Measurements from ENCODE around the gene PAK2. TPM values are rescaled to one million over a fixed set of nuclear protein-coding genes. Genes with fewer than 3 reads are reported as not detected.

Gene PAK2
- total RNA-seq, 2 experiments from 2014 or later: 79.4 to 81.2 TPM

DNA sequence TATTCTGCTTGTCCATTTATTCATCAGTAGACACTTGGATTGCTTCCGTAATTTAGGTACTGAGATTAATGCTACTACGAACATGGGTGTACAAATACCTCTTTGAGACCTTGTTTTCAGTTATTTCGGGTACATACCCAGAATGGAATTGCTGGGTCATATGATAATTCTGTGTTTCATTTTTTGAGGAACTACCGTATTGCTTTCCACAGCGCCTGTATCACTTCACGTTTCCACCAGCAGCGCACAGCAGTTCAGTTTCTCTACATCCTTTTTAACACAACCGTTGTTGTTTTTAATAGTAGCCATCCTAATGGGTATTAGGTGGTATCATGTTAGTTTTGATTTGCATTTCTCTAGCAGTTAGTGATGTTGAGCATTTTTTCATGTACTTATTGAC lies 9.5 kb downstream of the PAK2 start:
- POLR2A ChIA-PET: no interaction called here
- H3K4me1 Mint-ChIP-seq (ENCODE audit: low read depth): peaks cover 56% of the 10 kb centered on the region
- H3K9me3 Mint-ChIP-seq: peaks cover 5% of the 10 kb centered on the region
- CTCF ChIA-PET: interaction anchor here (0.9 kb wide), 1 partner anchor 86 kb away, joined by 3 read pairs; no protein-coding TSS in a partner anchor
- ATAC-seq: no peak
- H3K27ac Mint-ChIP-seq: peak overlapping the region; percentile 11
- TF ChIP-seq, protein P1, sequence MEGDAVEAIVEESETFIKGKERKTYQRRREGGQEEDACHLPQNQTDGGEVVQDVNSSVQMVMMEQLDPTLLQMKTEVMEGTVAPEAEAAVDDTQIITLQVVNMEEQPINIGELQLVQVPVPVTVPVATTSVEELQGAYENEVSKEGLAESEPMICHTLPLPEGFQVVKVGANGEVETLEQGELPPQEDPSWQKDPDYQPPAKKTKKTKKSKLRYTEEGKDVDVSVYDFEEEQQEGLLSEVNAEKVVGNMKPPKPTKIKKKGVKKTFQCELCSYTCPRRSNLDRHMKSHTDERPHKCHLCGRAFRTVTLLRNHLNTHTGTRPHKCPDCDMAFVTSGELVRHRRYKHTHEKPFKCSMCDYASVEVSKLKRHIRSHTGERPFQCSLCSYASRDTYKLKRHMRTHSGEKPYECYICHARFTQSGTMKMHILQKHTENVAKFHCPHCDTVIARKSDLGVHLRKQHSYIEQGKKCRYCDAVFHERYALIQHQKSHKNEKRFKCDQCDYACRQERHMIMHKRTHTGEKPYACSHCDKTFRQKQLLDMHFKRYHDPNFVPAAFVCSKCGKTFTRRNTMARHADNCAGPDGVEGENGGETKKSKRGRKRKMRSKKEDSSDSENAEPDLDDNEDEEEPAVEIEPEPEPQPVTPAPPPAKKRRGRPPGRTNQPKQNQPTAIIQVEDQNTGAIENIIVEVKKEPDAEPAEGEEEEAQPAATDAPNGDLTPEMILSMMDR (IDR thresholded peaks at IDR 0.05): no peak
- H3K36me3 Mint-ChIP-seq (ENCODE audit: low read depth): peaks cover 60% of the 10 kb centered on the region
- intact Hi-C loops (cut with micrococcal nuclease): no loop called here
- H3K4me3 Mint-ChIP-seq: no peak overlapping the region
- no peak for DNase-seq
- no peaks in the 10 kb centered on the region for H3K27me3 Mint-ChIP-seq

GRCh38 chr3:196753201-196753600 lies 13.5 kb downstream of the PAK2 start:
- H3K36me3 Mint-ChIP-seq (ENCODE audit: low read depth): peaks cover 73% of the 10 kb centered on the region
- H3K9me3 Mint-ChIP-seq: peaks cover 19% of the 10 kb centered on the region
- no peak for ATAC-seq
- CTCF ChIA-PET: interaction anchor here (1.1 kb wide), 1 partner anchor 16 kb away, joined by 3 read pairs; no protein-coding TSS in a partner anchor
- peaks cover 61% of the 10 kb centered on the region for H3K4me1 Mint-ChIP-seq (ENCODE audit: low read depth)
- no peak overlapping the region for H3K4me3 Mint-ChIP-seq
- TF ChIP-seq, protein P1 (IDR thresholded peaks at IDR 0.05): no peak
- no peak overlapping the region for H3K27ac Mint-ChIP-seq
- no peaks in the 10 kb centered on the region for H3K27me3 Mint-ChIP-seq
- no peak for DNase-seq
- POLR2A ChIA-PET: interaction anchor here (0.7 to 1.8 kb wide), 3 partner anchors 11 to 144 kb away, joined by 4 to 5 read pairs (median 4); no protein-coding TSS in a partner anchor
- intact Hi-C loops (cut with micrococcal nuclease): no loop called here

DNA sequence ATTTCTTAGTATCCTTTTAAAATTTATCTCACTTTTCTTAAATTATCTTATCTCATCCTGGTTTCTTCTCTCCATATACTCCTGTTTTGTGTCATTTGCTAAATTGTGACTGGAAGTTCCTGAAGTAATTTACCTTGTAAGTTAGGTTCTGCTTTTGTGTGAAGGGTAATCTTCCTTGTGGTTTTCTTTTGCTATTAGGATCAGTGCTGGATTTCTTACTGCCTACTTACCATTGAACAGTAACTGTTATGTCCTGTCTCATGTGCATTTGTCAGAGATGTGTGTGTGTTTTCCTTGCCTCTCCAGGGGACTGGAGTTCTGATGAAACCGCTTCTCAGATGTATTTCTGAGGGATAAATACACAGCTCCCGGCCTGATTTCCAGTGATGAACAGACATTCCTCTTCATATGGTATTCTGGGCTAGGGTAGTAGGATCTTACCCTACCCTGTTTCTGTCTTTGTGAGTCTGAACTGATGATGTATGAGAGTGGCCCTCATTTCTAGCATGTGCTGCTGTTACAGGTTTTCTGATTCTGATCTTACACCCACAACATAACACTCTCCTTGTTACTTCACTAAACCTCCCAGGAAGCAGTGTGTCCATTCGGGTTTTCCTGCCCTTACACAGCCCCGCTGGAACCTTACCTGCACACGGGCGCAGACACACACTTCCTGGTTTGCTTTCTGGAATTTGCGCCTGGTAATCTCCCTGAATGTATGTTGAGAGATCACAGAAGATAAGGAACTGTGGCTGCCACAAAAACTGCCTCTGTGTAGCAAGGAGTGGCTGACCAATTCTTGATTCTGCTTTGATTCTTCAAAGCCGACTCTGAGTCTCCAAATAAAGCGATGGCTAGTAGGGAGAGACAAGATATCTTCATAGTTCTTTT lies 14.7 kb downstream of the PAK2 start:
- Mint-ChIP-seq H3K4me3 (no peak overlapping the region), H3K27ac (peak overlapping the region; percentile 50), H3K27me3 (no peaks in the 10 kb centered on the region), H3K4me1 (ENCODE audit: low read depth) (peaks cover 56% of the 10 kb centered on the region), H3K36me3 (ENCODE audit: low read depth) (peaks cover 65% of the 10 kb centered on the region), H3K9me3 (peaks cover 18% of the 10 kb centered on the region)
- TF ChIP-seq, protein P1 (IDR thresholded peaks at IDR 0.05): no peak
- DNase-seq: no peak
- CTCF ChIA-PET: interaction anchor here (1.1 kb wide), 1 partner anchor 15 kb away, joined by 3 read pairs; no protein-coding TSS in a partner anchor
- intact Hi-C loops (cut with micrococcal nuclease): no loop called here
- ATAC-seq: no peak
- POLR2A ChIA-PET: interaction anchor here (1.2 to 1.5 kb wide), 2 partner anchors 11 to 13 kb away, joined by 3 to 4 read pairs; no protein-coding TSS in a partner anchor

- H3K36me3 Mint-ChIP-seq (ENCODE audit: low read depth): peaks cover 56% of the 10 kb centered on the region
- ChIA-PET POLR2A (no interaction called here), CTCF (no interaction called here)
- peaks cover 19% of the 10 kb centered on the region for H3K9me3 Mint-ChIP-seq
- no peak overlapping the region for H3K4me3 Mint-ChIP-seq
- DNase-seq (no peak), ATAC-seq (no peak)
- no peaks in the 10 kb centered on the region for H3K27me3 Mint-ChIP-seq
- H3K27ac Mint-ChIP-seq: peak overlapping the region; percentile 71
- intact Hi-C loops (cut with micrococcal nuclease): no loop called here
- peaks cover 50% of the 10 kb centered on the region for H3K4me1 Mint-ChIP-seq (ENCODE audit: low read depth)
- TF ChIP-seq, protein P1 (IDR thresholded peaks at IDR 0.05): no peak
Observed at GRCh38 chr3:196756732-196757131, 17.1 kb downstream of the PAK2 start.

Measured in activated CD8-positive, alpha-beta T cell treated with anti-CD3 and anti-CD28 coated beads for 36 hours (primary cell).